Upper lobe of left lung (tissue), 4 donors: Measurements from ENCODE around the gene CLDN10.

Experiments
- CTCF ChIP-seq, 6 experiments: fragments of 450-650 bp in 4 of 6; fragments of 200-600 bp in 2 of 6; sonication (generic) in 2 of 6; IDR thresholded peaks; one replicate each; pipeline ENCODE4 v1.5.1; 2016 to 2019; ENCODE audit warnings: antibody characterized with exemption in 6 of 6
- POLR2A ChIP-seq, 4 donors: fragments of 450-650 bp; IDR thresholded peaks; one replicate each; pipeline ENCODE4 v1.5.1; 2016 to 2017; ENCODE audit warnings: antibody characterized with exemption in 4 of 4, mild to moderate bottlenecking in 2 of 4

- TF ChIP-seq POLR2A (IDR thresholded peaks at IDR 0.05) (no peak), CTCF (IDR thresholded peaks at IDR 0.05) (no peak)
Measured at GRCh38 chr13:95596701-95597100, 44.2 kb downstream of the CLDN10 start.
